Heart right ventricle (tissue), 16 donors: Measurements from ENCODE around the gene PLS1. TPM values are rescaled to one million over a fixed set of nuclear protein-coding genes. Genes with fewer than 3 reads are reported as not detected.
A peak's percentile ranks its signal among the peaks of the same experiment; 100 is the strongest.

ENCODE experiments used
- ATAC-seq, 8 donors: fragments of 200-7000 bp; cut with Tn5 transposase; one replicate each; pipeline ENCODE4 v1.9.1; 2020; ENCODE audit warnings: mild to moderate bottlenecking in 8 of 8, moderate library complexity in 8 of 8, moderate number of reproducible peaks in 1 of 8
- DNase-seq, 2 donors: peaks; one replicate each; pipeline ENCODE4 v3.0.0-alpha.2; 2020
- H3K27ac ChIP-seq, 10 donors: fragments of 200-600 bp; sonication (generic) in 2 of 10; one replicate each; pipeline versions ENCODE4 v1.5.0 to v1.8.0; 2020 to 2022; ENCODE audit warnings: mild to moderate bottlenecking in 3 of 10
- H3K27me3 ChIP-seq, 7 donors: fragments of 200-600 bp; one replicate each; pipeline ENCODE4 v1.8.0; 2021 to 2022; ENCODE audit warnings: mild to moderate bottlenecking in 2 of 7
- H3K36me3 ChIP-seq, 9 donors: fragments of 200-600 bp; sonication (generic) in 1 of 9; one replicate each; pipeline versions ENCODE4 v1.5.0 to v1.8.0; 2020 to 2022; ENCODE audit warnings: mild to moderate bottlenecking in 2 of 9
- H3K4me1 ChIP-seq, 9 donors: fragments of 200-600 bp; sonication (generic) in 1 of 9; one replicate each; pipeline versions ENCODE4 v1.5.0 to v1.8.0; 2020 to 2022; ENCODE audit warnings: mild to moderate bottlenecking in 4 of 9
- H3K4me3 ChIP-seq, 10 donors: fragments of 200-600 bp; sonication (generic) in 2 of 10; one replicate each; pipeline versions ENCODE4 v1.5.0 to v1.8.0; 2020 to 2022; ENCODE audit warnings: mild to moderate bottlenecking in 7 of 10, moderate library complexity in 2 of 10
- H3K9me3 ChIP-seq, 11 donors: fragments of 200-600 bp in 10 of 11; sonication (generic) in 2 of 11; one replicate each; pipeline versions ENCODE4 v1.5.0 to v1.8.0; 2013 to 2022; ENCODE audit warnings: mild to moderate bottlenecking in 2 of 11, control low read depth in 1 of 11, moderate library complexity in 1 of 11
- CTCF ChIP-seq, 9 donors: fragments of 200-600 bp; sonication (generic) in 2 of 9; IDR thresholded peaks; one replicate each; pipeline versions ENCODE4 v1.5.0 to v1.8.0; 2021 to 2022; ENCODE audit warnings: antibody characterized with exemption in 9 of 9, mild to moderate bottlenecking in 5 of 9, moderate library complexity in 1 of 9
- WGBS, 2 donors: extraction: QIAGEN DNeasy Blood & Tissue Kit; methylation state at CpG; one replicate each; pipeline ENCODE4 v1.1.7; 2013; ENCODE audit warnings: inconsistent platforms in 1 of 2; 5-methylcytosine and 5-hydroxymethylcytosine counted together
- intact Hi-C, 10 donors: fragments of 100-400 bp; cut with DNase I; formaldehyde crosslinking; loops; one replicate each; pipeline versions ENCODE4 v1.11.1 to v1.14.2; 2022
- polyA plus RNA-seq, 2 donors: library from polyadenylated mRNA; stranded (reverse); fragments of 200-250 nt; gene quantifications; one replicate each; pipeline ENCODE4 v1.2.3, GENCODE V29; 2013
- total RNA-seq, 10 donors: library from RNA; stranded (reverse); fragmentation: NEBNext Ultra II Directional in 3 of 10; extraction: Animal tissue kit (Norgen Biotek cat#: 25700) in 3 of 10; gene quantifications; one replicate each; pipeline versions ENCODE4 v1.2.1 to v1.2.4, GENCODE V29; 2021 to 2023
- donor health status: Arrhythmogenic right ventricular cardiomyopathy.
- donor health status: ischemic (EF 13 %, LVEDD 7.1; RV severe dilation, severe dysfunction).
- donor health status: healthy with polysubstance abuse.
- donor health status: DM: no; HTN: yes; CAD: no.
- donor health status: DM: no; HTN: no; CAD: no.
- donor health status: ischemic (EF 25% LVEDD 6.9; RV normal size, moderate dysfunction).
- donor health status: ischemic (EF 25% LVEDD 5.7; RV mildly dilated, moderate dysfunction).
- donor health status: healthy.
- donor health status: DM: yes; HTN: yes; CAD: no.
- donor health status: Ischemic cardiomyopathy.
- donor health status: ischemic (EF 35%, LVEDD 5.7; RV mildly dilated, moderate dysfunction).
- donor health status: nonischemic (EF 11% LVEDD 7.7; RV severe dilation, severe dysfunction).
- donor health status: DM: yes; HTN: yes; CAD: no.
- donor health status: PGD.
- donor health status: ischemic (EF 29% LVEDD 5.4; RV normal size, mild dysfunction).
- donor health status: nonischemic (EF 23%, LVEDD 6.1; RV moderate dilation, normal function).

Gene PLS1
- total and polyA plus RNA-seq, 12 donors: 0.72 to 2.7 (median 1.5) TPM

GRCh38 chr3:142724682-142725356 is 128.6 kb downstream of the PLS1 start:
- DNase-seq (peak; percentile 22 to 34), ATAC-seq (peak; percentile 17 to 76 (median 63))
- peaks cover 0 to 24% (median 0%) of the 10 kb centered on the region in 7 donors for H3K27me3 ChIP-seq
- intact Hi-C loops: loop anchor here in 7 of 10 donors (5.0 to 10.0 kb wide), 5 partner anchors 130 to 270 kb away; partner anchors contain the start of genes ATR (in 2 of the 7) and PLS1 (in 2 of the 7)
- H3K4me3 ChIP-seq: peak overlapping the region; percentile 72 to 94 (median 82)
- H3K9me3 ChIP-seq: peaks cover 0 to 6% (median 0%) of the 10 kb centered on the region in 11 donors
- H3K27ac ChIP-seq: peak overlapping the region; percentile 82 to 99 (median 91)
- peak in 2 of 9 donors; percentile 28 to 31 for TF ChIP-seq CTCF (IDR thresholded peaks at IDR 0.05)
- H3K36me3 ChIP-seq: peaks cover 0 to 14% (median 0%) of the 10 kb centered on the region in 9 donors
- H3K4me1 ChIP-seq: peaks cover 0 to 29% (median 15%) of the 10 kb centered on the region in 9 donors
- WGBS, 2 donors: 2% methylated on average over 35 of the region's 35 CpGs

GRCh38 chr3:142725357-142725739 is 129.2 kb downstream of the PLS1 start:
- Histone ChIP-seq H3K27ac (peak overlapping the region in 6 of 10 donors; percentile 83 to 99 (median 91)), H3K36me3 (peaks cover 0 to 14% (median 0%) of the 10 kb centered on the region in 9 donors), H3K9me3 (peaks cover 0 to 6% (median 0%) of the 10 kb centered on the region in 11 donors), H3K4me3 (peak overlapping the region in 9 of 10 donors; percentile 77 to 94 (median 83)), H3K4me1 (peaks cover 0 to 29% (median 15%) of the 10 kb centered on the region in 9 donors), H3K27me3 (peaks cover 0 to 24% (median 0%) of the 10 kb centered on the region in 7 donors)
- intact Hi-C loops: loop anchor here in 7 of 10 donors (5.0 to 10.0 kb wide), 5 partner anchors 131 to 269 kb away; partner anchors contain the start of genes ATR (in 2 of the 7) and PLS1 (in 2 of the 7)
- WGBS, 2 donors: 49 to 59% methylated on average over 5 of the region's 5 CpGs
- no peak for TF ChIP-seq CTCF (IDR thresholded peaks at IDR 0.05)
- DNase-seq (no peak), ATAC-seq (no peak)

- no peak overlapping the region for H3K27ac ChIP-seq
- no peak for TF ChIP-seq CTCF (IDR thresholded peaks at IDR 0.05)
- H3K9me3 ChIP-seq: peaks cover 0 to 6% (median 0%) of the 10 kb centered on the region in 11 donors
- DNase-seq: no peak
- H3K27me3 ChIP-seq: peaks cover 0 to 24% (median 0%) of the 10 kb centered on the region in 7 donors
- peaks cover 0 to 29% (median 15%) of the 10 kb centered on the region in 9 donors for H3K4me1 ChIP-seq
- WGBS, 2 donors: 58 to 61% methylated on average over 1 of the region's 1 CpG
- peaks cover 0 to 14% (median 0%) of the 10 kb centered on the region in 9 donors for H3K36me3 ChIP-seq
- intact Hi-C loops: loop anchor here in 7 of 10 donors (5.0 to 10.0 kb wide), 5 partner anchors 131 to 269 kb away; partner anchors contain the start of genes ATR (in 2 of the 7) and PLS1 (in 2 of the 7)
- no peak for ATAC-seq
- H3K4me3 ChIP-seq: no peak overlapping the region
These were observed 129.8 kb downstream of the PLS1 start for GRCh38 chr3:142726017-142726416.

- Histone ChIP-seq H3K4me3 (no peak overlapping the region), H3K27ac (no peak overlapping the region), H3K9me3 (no peaks in the 10 kb centered on the region), H3K27me3 (no peaks in the 10 kb centered on the region), H3K4me1 (peaks cover 0 to 18% (median 10%) of the 10 kb centered on the region in 9 donors), H3K36me3 (peaks cover 0 to 14% (median 0%) of the 10 kb centered on the region in 9 donors)
- ATAC-seq: no peak
- DNase-seq: no peak
- 93% methylated on average over 3 of the region's 3 CpGs for WGBS, 2 donors
- no peak for TF ChIP-seq CTCF (IDR thresholded peaks at IDR 0.05)
- intact Hi-C loops: no loop called here
These were observed 135.9 kb downstream of the PLS1 start for GRCh38 chr3:142732066-142732465.
